ENCODE data around the gene SCYGR1. TPM values are rescaled to one million over a fixed set of nuclear protein-coding genes. Genes with fewer than 3 reads are reported as not detected.

Gene SCYGR1
- total and polyA plus RNA-seq, 2 of the 13 experiments (the other 11 are each of a cell fraction or from before 2014, with no cell fraction given): not detected

GRCh38 chr2:227416701-227417100 lies 29.0 kb upstream of the SCYGR1 start:
- Histone ChIP-seq H2AFZ (ENCODE audit: low read length) (no peak overlapping the region), H4K20me1 (ENCODE audit: insufficient read depth, low read length) (no peaks in the 10 kb centered on the region), H3K4me3 (replicated peaks in 1 of 3; ENCODE audit: insufficient read depth in 1 of 3, low read depth in 2 of 3, low read length in 3 of 3) (no peak overlapping the region), H3K9me3 (ENCODE audit: low read length) (no peaks in the 10 kb centered on the region), H3K36me3 (replicated peaks in 1 of 2; ENCODE audit: control insufficient read depth in 1 of 2, insufficient read depth in 2 of 2, low read length in 2 of 2) (no peaks in the 10 kb centered on the region), H3K4me2 (ENCODE audit: low read depth, low read length) (no peak overlapping the region), H3K4me1 (ENCODE audit: insufficient read depth, low read length) (peaks cover 49% of the 10 kb centered on the region), H3K79me2 (ENCODE audit: insufficient read depth, low read length) (no peaks in the 10 kb centered on the region), H3K9ac (ENCODE audit: insufficient read depth, low read depth, low read length) (no peak overlapping the region), H3K27ac (ENCODE audit: extremely low read length, insufficient read depth, low read length) (no peak overlapping the region), H3K27me3 (ENCODE audit: control insufficient read depth in 1 of 2, insufficient read depth in 2 of 2, low read length in 2 of 2) (no peaks in the 10 kb centered on the region)
- FAIRE-seq: no peak
- TF ChIP-seq, protein P1, sequence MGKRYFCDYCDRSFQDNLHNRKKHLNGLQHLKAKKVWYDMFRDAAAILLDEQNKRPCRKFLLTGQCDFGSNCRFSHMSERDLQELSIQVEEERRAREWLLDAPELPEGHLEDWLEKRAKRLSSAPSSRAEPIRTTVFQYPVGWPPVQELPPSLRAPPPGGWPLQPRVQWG (CRISPR knock-in tag; IDR thresholded peaks at IDR 0.05; ENCODE audit: borderline replicate concordance, low read depth): no peak
- POLR2A ChIA-PET: no interaction called here
- CTCF ChIA-PET (ENCODE audit: low intra/inter-chr PET ratio, low total read pairs): no interaction called here
- WGBS (ENCODE audit: low lambda C conversion rate): 94% methylated on average over 4 of the region's 4 CpGs
- no peak for DNase-seq (ENCODE audit: low spot score)
- in situ Hi-C loops (cut with HindIII; ENCODE audit: extremely low pct_ligation_motif_present, low pct_unique_long_range_greater_than_20kb): no loop called here
- no TSS peak for BruUV-seq (replicated peaks)
- intact Hi-C loops (cut with micrococcal nuclease; ENCODE audit: unreplicated experiment): no loop called here
- ATAC-seq: no peak

- Histone ChIP-seq H3K9me3 (ENCODE audit: low read length) (no peaks in the 10 kb centered on the region), H3K4me1 (ENCODE audit: insufficient read depth, low read length) (peaks cover 44% of the 10 kb centered on the region), H4K20me1 (ENCODE audit: insufficient read depth, low read length) (no peaks in the 10 kb centered on the region), H3K4me3 (replicated peaks in 1 of 3; ENCODE audit: insufficient read depth in 1 of 3, low read depth in 2 of 3, low read length in 3 of 3) (no peak overlapping the region), H3K36me3 (replicated peaks in 1 of 2; ENCODE audit: control insufficient read depth in 1 of 2, insufficient read depth in 2 of 2, low read length in 2 of 2) (no peaks in the 10 kb centered on the region), H3K79me2 (ENCODE audit: insufficient read depth, low read length) (no peaks in the 10 kb centered on the region), H3K9ac (ENCODE audit: insufficient read depth, low read depth, low read length) (no peak overlapping the region), H3K27me3 (ENCODE audit: control insufficient read depth in 1 of 2, insufficient read depth in 2 of 2, low read length in 2 of 2) (no peaks in the 10 kb centered on the region), H3K4me2 (ENCODE audit: low read depth, low read length) (no peak overlapping the region), H3K27ac (ENCODE audit: extremely low read length, insufficient read depth, low read length) (no peak overlapping the region), H2AFZ (ENCODE audit: low read length) (no peak overlapping the region)
- 91% methylated on average over 10 of the region's 10 CpGs for WGBS (ENCODE audit: low lambda C conversion rate)
- in situ Hi-C loops (cut with HindIII; ENCODE audit: extremely low pct_ligation_motif_present, low pct_unique_long_range_greater_than_20kb): no loop called here
- DNase-seq (ENCODE audit: low spot score) (no peak), FAIRE-seq (no peak), ATAC-seq (no peak)
- intact Hi-C loops (cut with micrococcal nuclease; ENCODE audit: unreplicated experiment): no loop called here
- peak; percentile 84 for TF ChIP-seq MAFF (IDR thresholded peaks at IDR 0.05; ENCODE audit: low read depth, low read length)
- TF ChIP-seq PRPF4 (IDR thresholded peaks at IDR 0.05; ENCODE audit: low read depth, low read length, poor library complexity, severe bottlenecking): no peak
- TF ChIP-seq PRMT3 (CRISPR knock-in tag; IDR thresholded peaks at IDR 0.05; ENCODE audit: borderline replicate concordance, low read depth): no peak
- TF ChIP-seq MAFK (conservative IDR thresholded peaks at IDR 0.05 in 1 of 2, IDR thresholded peaks at IDR 0.05 in 1 of 2; ENCODE audit: low read length in 2 of 2): peak; percentile 89 to 90
- TF ChIP-seq ZFP91 (CRISPR knock-in tag; IDR thresholded peaks at IDR 0.05; ENCODE audit: borderline replicate concordance): no peak
- TF ChIP-seq NFE2L2 (IDR thresholded peaks at IDR 0.05; ENCODE audit: low read length): peak; percentile 84
- ChIA-PET CTCF (ENCODE audit: low intra/inter-chr PET ratio, low total read pairs) (no interaction called here), POLR2A (interaction anchor here (1.1 to 1.5 kb wide), 2 partner anchors 10 to 51 kb away, joined by 4 to 8 read pairs; no protein-coding TSS in a partner anchor)
- no TSS peak for BruUV-seq (replicated peaks)
Measured at GRCh38 chr2:227415538-227416424, 28.0 kb upstream of the SCYGR1 start.

Data from HepG2 (cell line).